Measurements from ENCODE around the gene CEMP1.

GRCh38 chr16:2487903-2488531, 43.2 kb downstream of the CEMP1 start:
- TF ChIP-seq POLR2A (IDR thresholded peaks at IDR 0.05) (no peak), CTCF (IDR thresholded peaks at IDR 0.05) (no peak)

Measured in uterus (tissue), 2 donors.